Endothelial cell of umbilical vein (primary cell): ENCODE results near the gene SLC7A7.
"Not testable (repeated sequence)": the region's sequence is repeated elsewhere in the genome, so short reads cannot be mapped to it uniquely, and the experiment has no call there.

Source experiments
- CTCF ChIP-seq, 2 donors: IDR thresholded peaks; 1 replicate in 1 of 2; 2 replicates in 1 of 2; pipeline ENCODE4 v1.5.1; 2011; ENCODE audit warnings: low read length in 2 of 2, mild to moderate bottlenecking in 2 of 2, moderate library complexity in 2 of 2, control low read depth in 1 of 2, inconsistent platforms in 1 of 2, low read depth in 1 of 2; ENCODE audit not compliant: insufficient read depth in 1 of 2; ENCODE audit errors: extremely low read depth in 1 of 2
- EZH2 ChIP-seq: IDR thresholded peaks from 2 replicates; pipeline ENCODE4 v1.6.1; 2012; ENCODE audit warnings: borderline replicate concordance, low read depth, mild to moderate bottlenecking, moderate library complexity, low read length, inconsistent platforms; ENCODE audit not compliant: severe bottlenecking
- GATA2 ChIP-seq: IDR thresholded peaks from 2 replicates; pipeline ENCODE4 v1.7.0; 2011; ENCODE audit warnings: low read depth, mild to moderate bottlenecking, moderate library complexity, mixed read lengths, low read length; ENCODE audit not compliant: insufficient read length, insufficient read depth
- JUN ChIP-seq: IDR thresholded peaks from 2 replicates; pipeline ENCODE4 v1.6.1; 2011; ENCODE audit warnings: borderline replicate concordance, low read depth; ENCODE audit not compliant: insufficient read length, insufficient read depth
- POLR2A ChIP-seq: IDR thresholded peaks from 2 replicates; pipeline ENCODE4 v1.6.1; 2012; ENCODE audit warnings: low read depth, mild to moderate bottlenecking, control low read depth, low read length
- POLR2AphosphoS5 ChIP-seq: IDR thresholded peaks from 2 replicates; pipeline ENCODE4 v1.6.1; 2012; ENCODE audit warnings: low read depth, mild to moderate bottlenecking, control low read depth, low read length, moderate library complexity; ENCODE audit not compliant: insufficient read depth

- not testable (repeated sequence) for TF ChIP-seq POLR2A; CTCF (IDR thresholded peaks at IDR 0.05; ENCODE audit: extremely low read depth in 1 of 2, insufficient read depth in 1 of 2, low read depth in 1 of 2, low read length in 2 of 2); POLR2AphosphoS5; JUN; GATA2; EZH2
Measured at GRCh38 chr14:22725374-22725773, 89.9 kb downstream of the SLC7A7 start.
